HUES64 (cell line): ENCODE results near the gene SCYGR8.

Experiments
- H3K27ac ChIP-seq: 2 replicates; pipeline ENCODE4 v1.7.0; 2013; ENCODE audit warnings: low read depth, low read length, inconsistent platforms
- H3K27me3 ChIP-seq: 2 replicates; pipeline ENCODE4 v1.6.1; 2013; ENCODE audit warnings: mild to moderate bottlenecking, low read length; ENCODE audit not compliant: insufficient read depth
- H3K36me3 ChIP-seq: 2 replicates; pipeline ENCODE4 v1.6.1; 2013; ENCODE audit warnings: mild to moderate bottlenecking, low read length; ENCODE audit not compliant: insufficient read depth
- H3K4me1 ChIP-seq: 2 replicates; pipeline ENCODE4 v1.6.1; 2013; ENCODE audit warnings: mild to moderate bottlenecking, low read length, moderate library complexity; ENCODE audit not compliant: insufficient read depth
- H3K4me3 ChIP-seq: 2 replicates; pipeline ENCODE4 v1.5.1; 2013; ENCODE audit warnings: mild to moderate bottlenecking, low read length, moderate library complexity
- H3K9ac ChIP-seq: 2 replicates; pipeline ENCODE4 v1.6.1; 2013; ENCODE audit warnings: mild to moderate bottlenecking, low read depth, low read length
- H3K9me3 ChIP-seq: 2 replicates; pipeline ENCODE4 v1.6.1; 2013; ENCODE audit warnings: low read depth, low read length; ENCODE audit not compliant: insufficient read depth
- WGBS: fragments of 150-250, 120-280 bp; methylation state at CpG from one replicate; pipeline ENCODE4 v1.1.7; 2013; ENCODE audit warnings: missing lambda C conversion rate; 5-methylcytosine and 5-hydroxymethylcytosine counted together

SCYGR8 gene

GRCh38 chr2:227783404-227784138, 37.9 kb downstream of the SCYGR8 start:
- H3K9ac ChIP-seq, result no peak overlapping the region
- H3K9me3 ChIP-seq, result no peaks in the 10 kb centered on the region
- H3K27ac ChIP-seq, result no peak overlapping the region
- peaks cover 6% of the 10 kb centered on the region; the same call in 1 of the 2 replicates for H3K4me1 ChIP-seq
- no peak overlapping the region for H3K4me3 ChIP-seq
- H3K36me3 ChIP-seq, result no peaks in the 10 kb centered on the region
- H3K27me3 ChIP-seq, result no peaks in the 10 kb centered on the region
- 89% methylated on average over 12 of the region's 12 CpGs for WGBS

- no peaks in the 10 kb centered on the region for H3K9me3 ChIP-seq
- no peak overlapping the region for H3K27ac ChIP-seq
- no peaks in the 10 kb centered on the region for H3K27me3 ChIP-seq
- H3K4me3 ChIP-seq, result no peak overlapping the region
- H3K4me1 ChIP-seq, result peaks cover 6% of the 10 kb centered on the region; the same call in 1 of the 2 replicates
- no peak overlapping the region for H3K9ac ChIP-seq
- H3K36me3 ChIP-seq, result no peaks in the 10 kb centered on the region
- 85% methylated on average over 1 of the region's 1 CpG for WGBS
These were observed 39.6 kb downstream of the SCYGR8 start for GRCh38 chr2:227785293-227785692.

GRCh38 chr2:227788561-227789018, 42.9 kb downstream of the SCYGR8 start:
- Histone ChIP-seq H3K36me3 (no peaks in the 10 kb centered on the region), H3K4me3 (no peak overlapping the region), H3K27ac (no peak overlapping the region), H3K4me1 (peaks cover 6% of the 10 kb centered on the region; the same call in 1 of the 2 replicates), H3K9me3 (no peaks in the 10 kb centered on the region), H3K27me3 (no peaks in the 10 kb centered on the region), H3K9ac (no peak overlapping the region)
- WGBS, result 92% methylated on average over 4 of the region's 4 CpGs

GRCh38 chr2:227789803-227790202, 44.1 kb downstream of the SCYGR8 start:
- Histone ChIP-seq H3K4me1 (peaks cover 6% of the 10 kb centered on the region; the same call in 1 of the 2 replicates), H3K36me3 (no peaks in the 10 kb centered on the region), H3K4me3 (no peak overlapping the region), H3K9me3 (no peaks in the 10 kb centered on the region), H3K27me3 (no peaks in the 10 kb centered on the region), H3K27ac (no peak overlapping the region), H3K9ac (no peak overlapping the region)
- 93% methylated on average over 4 of the region's 4 CpGs for WGBS

GRCh38 chr2:227793148-227793712, 47.5 kb downstream of the SCYGR8 start:
- H3K4me1 ChIP-seq, result no peaks in the 10 kb centered on the region
- H3K4me3 ChIP-seq, result no peak overlapping the region
- 94% methylated on average over 5 of the region's 5 CpGs for WGBS
- H3K9me3 ChIP-seq, result no peaks in the 10 kb centered on the region
- H3K36me3 ChIP-seq, result no peaks in the 10 kb centered on the region
- H3K9ac ChIP-seq, result no peak overlapping the region
- no peak overlapping the region for H3K27ac ChIP-seq
- H3K27me3 ChIP-seq, result no peaks in the 10 kb centered on the region
